Posterior cingulate gyrus (tissue), 11 donors: ENCODE results near the gene FGGY.

Experiments used
- DNase-seq, 10 donors: peaks; one replicate each; pipeline versions ENCODE4 v3.0.0 to v3.0.0-alpha.2; 2020 to 2021; ENCODE audit warnings: mixed read lengths in 3 of 10
- intact Hi-C: fragments of 100-400 bp; cut with DNase I; formaldehyde crosslinking; loops from one replicate; pipeline ENCODE4 v1.15.1; 2023

FGGY gene

DNA sequence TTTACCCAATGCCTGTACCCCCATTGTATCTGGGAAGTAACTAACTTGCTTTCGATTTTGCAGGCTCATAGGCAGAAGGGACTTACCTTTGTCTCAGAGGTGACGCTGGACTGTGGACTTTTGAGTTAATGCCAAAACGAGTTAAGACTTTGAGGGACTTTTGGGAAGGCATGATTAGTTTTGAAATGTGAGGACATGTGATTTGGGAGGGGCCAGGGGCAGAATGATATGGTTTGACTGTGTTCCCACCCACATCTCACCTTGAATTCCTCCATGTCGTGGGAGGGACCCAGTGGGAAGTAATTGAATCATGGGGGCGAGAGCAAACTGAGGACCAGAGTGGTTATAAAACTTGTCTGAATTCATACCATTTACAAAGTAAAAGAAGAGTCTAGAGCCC is 440.7 kb downstream of the FGGY start:
- intact Hi-C loops, result loop anchor here (10.0 kb wide), 1 partner anchor 73 kb away; no protein-coding TSS in a partner anchor
- DNase-seq, result no peak

DNA sequence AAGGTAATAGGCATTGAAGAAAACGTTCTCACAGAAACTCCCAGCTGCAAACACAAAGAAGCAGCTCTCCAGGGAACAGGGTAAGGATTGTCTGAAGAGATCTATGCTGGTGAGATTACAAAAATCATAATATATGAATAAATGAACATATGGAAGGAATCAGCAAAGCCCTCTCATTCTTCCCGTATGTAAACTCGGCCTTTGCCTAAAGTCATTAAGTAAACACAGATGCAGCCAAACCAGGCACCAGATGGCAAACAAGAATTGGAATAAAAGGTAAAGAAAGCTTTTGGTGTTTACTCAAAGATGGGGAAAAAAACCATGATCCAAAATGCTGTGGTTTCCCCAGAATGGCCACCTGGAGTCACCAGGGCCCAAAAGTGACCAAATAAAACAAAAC is 441.3 kb downstream of the FGGY start:
- intact Hi-C loops, result loop anchor here (10.0 kb wide), 1 partner anchor 73 kb away; no protein-coding TSS in a partner anchor
- no peak for DNase-seq

DNA sequence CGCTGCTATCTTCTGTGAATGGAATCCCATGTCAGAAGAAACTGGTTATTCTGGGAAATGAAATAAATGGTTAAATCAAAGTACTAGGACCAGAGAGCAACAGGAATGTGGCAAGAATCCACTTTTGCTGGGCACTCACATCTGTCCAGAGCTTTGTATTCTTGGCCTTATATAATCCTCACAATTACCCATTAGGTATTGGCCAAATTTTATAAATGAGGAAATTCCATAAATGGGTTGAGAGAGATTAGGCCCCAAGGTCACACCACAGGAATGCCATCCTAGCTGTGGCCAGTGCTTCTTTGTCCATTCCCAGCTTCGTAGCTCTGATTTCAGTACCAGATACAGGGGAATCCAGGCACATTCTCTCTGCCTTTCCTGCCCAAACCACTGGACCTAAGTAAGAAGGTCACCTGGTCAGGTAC is 441.7 kb downstream of the FGGY start:
- intact Hi-C loops, result loop anchor here (10.0 kb wide), 1 partner anchor 74 kb away; no protein-coding TSS in a partner anchor

DNA sequence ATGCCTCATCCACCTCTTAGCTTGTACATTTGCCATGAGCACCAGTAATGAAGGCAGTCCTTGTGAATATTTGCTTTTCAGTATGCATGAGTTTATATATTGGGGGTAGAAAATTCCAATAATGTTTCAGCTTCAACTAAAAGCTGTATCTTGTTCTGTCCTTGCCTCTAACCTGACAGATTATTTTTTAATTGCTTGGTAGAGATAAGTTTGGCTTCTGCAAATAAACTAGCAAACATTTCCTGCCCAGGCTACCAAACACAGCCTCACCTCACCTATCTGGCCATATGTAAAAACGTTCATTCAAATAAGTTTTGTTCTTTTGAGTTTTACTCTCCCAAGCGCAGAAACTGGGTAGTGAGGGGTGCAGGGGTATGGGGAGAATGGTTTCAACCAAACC is 442.2 kb downstream of the FGGY start:
- intact Hi-C loops, result loop anchor here (10.0 kb wide), 1 partner anchor 74 kb away; no protein-coding TSS in a partner anchor
- DNase-seq, result no peak

More for the DNA sequence above, 441.7 kb downstream of the FGGY start:
- no peak for DNase-seq

DNA sequence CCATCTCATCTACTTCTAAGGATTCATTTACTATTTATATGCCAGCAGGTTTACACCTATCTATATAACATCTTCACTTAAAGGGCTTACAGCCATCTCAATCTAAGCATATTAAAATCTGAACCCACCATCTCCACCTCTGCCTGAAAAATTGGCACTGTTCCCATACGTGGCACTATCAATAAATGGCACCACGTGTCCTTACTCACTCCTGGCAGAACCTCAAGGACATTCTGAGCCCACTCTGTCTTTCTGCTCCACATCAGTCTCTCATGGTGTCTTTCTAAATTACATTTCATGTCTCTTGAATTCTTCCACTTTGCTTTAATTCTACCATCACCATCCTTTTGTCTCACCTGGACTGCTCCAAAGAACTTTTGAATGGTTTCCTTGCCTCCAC is 445.6 kb downstream of the FGGY start:
- no peak for DNase-seq
- intact Hi-C loops, result no loop called here

DNA sequence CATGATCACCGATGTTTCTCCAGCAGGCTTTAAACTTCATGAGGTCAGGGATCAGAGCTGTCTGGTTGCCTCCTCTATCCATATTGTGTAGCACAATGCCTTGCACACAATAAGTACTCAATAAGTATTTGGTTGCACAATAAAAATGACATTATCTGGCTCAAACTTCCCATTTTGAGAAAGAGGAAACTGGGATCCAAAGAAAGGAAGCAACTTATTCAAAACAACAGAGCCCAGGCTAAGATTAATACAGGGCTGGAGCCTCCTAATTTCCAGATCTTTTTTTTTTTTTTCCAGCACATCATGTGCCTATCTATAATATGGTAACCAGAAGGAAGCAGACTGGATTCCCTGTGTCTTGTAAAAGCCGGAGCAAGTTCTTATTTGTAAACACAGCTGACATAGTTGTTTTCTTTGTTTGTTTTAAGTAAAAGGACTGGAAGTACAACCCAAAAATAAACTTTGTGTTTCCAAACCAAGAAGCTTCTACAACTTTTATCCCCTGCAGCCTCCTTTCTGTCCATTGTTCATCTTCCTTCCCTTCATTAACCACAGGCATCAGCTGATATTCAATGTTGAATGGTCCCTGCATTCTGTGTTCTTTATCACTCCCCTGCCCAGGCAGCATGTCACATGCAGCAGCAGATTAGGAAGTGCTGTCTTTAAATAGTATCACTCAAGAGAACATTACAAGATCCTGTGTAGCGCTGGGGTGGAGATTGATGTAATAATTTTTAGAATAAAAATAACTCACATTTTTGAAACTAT is 446.6 kb downstream of the FGGY start:
- intact Hi-C loops, result no loop called here
- DNase-seq, result no peak

DNA sequence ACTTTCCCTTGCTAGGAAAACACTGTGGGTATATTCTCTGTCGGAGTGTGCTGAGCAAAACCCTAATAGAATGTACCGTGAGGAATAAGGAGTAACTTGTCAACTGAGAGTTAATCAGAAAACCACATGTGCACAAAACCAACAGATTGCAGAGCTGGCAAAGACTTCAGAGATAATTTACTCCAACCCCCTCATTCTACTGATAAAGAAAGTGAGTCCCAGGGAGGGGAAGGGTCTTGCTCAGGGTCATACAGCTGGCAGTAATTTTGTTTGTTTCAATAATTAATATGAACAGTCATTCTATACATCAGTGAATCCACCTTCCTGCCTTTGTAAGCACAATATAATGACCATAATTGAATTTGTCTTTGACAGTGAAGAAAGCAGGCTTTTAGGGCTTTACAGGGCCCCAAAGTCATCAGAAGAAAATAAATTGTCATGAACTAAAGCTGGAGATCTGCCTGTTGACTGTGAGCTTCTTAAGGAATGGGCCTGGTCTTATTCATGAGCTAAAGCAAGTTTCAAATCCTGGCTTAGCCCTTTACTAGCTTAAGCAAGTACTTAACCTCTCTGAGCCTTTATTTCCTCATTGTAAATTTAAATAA is 450.6 kb downstream of the FGGY start:
- intact Hi-C loops, result no loop called here
- no peak for DNase-seq

DNA sequence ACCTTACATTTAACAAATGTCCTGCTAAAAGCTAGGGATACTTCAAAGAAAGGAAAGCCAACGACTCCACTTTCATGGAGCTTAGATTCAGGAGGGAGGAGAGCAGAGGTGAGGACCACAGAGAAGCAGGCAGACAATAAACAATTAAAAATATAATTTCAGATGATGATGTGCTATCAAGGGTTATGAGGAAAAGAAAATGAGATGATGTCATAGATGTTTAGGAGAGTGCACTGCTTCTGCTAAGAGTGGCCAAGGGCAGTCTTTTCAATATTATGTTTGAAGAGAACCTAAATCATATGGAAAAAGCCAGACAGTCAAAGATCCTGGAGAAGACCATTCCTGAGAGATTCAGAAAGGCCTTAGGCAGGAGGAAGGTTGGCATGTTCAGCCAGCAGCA is 451.2 kb downstream of the FGGY start:
- intact Hi-C loops, result no loop called here
- no peak for DNase-seq

DNA sequence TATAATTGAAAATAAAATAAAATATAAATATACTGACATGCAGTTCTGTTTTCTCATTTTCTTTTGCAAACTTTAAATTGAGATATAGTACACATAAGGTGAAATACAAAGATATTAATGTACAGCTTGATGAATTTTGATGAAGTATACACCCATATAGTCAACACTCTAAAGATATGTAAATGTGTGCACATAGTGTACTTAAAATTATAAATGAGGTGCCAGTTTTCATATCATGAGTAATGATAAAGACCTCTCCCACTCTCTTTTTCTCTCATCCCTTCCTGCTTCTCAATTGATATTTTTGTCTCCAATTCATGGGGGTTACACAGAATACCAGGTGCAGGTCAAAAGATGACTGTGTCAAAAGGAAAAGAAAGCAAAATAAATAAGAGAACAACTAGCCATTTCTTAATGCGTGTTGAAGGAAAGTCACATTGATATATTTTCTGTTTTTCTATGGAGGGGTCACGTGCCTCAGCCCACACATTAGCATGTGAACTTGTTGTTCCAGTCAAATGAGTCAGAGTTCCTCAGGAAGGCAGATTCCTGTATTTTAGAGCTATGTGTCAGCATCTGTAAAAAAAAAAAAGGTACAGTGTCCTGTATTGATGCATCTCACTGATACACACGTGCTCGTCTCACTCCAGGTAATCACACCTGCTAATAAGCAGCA is 453.6 kb downstream of the FGGY start:
- DNase-seq, result no peak
- intact Hi-C loops, result loop anchor here (10.0 kb wide), 2 partner anchors 46 to 1236 kb away; no protein-coding TSS in a partner anchor

DNA sequence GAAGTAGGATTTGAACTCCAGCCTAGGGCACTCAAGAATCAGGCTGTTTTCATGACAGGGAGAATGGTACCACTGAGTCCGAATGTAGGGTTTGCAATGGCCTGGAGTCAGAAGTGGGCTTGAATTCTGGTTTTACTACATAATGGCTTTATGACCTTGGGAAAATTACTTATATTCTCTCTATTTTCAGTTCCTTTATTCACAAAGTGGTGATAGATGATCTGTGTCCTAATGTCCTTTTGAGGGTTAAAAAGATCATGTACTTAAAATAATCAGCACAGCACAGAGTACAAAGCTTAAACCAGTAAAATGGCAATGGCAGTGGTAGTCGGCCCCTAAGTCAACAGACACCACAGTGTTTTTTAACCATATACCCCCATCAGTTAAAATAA is 454.1 kb downstream of the FGGY start:
- no peak for DNase-seq
- intact Hi-C loops, result loop anchor here (10.0 kb wide), 2 partner anchors 46 to 1236 kb away; no protein-coding TSS in a partner anchor

DNA sequence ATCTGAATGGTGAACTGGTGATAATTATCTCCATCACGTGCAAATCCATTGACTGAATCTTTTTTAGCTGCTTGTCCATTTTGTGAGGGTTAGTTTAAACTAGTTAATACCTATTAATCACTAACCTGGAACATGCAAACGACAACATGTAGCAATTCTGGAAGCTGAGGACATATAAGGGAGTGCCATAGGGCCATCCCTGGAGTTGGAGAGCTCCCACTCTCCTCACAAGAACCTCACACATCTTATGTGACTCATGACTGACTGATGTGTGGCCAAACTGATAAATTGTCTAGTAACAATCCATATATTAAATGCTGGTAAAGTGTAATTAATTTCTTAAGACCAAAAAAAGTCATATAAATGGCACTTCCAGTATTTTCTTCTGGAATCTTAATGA is 454.9 kb downstream of the FGGY start:
- intact Hi-C loops, result loop anchor here (10.0 kb wide), 2 partner anchors 47 to 1237 kb away; no protein-coding TSS in a partner anchor
- DNase-seq, result no peak

DNA sequence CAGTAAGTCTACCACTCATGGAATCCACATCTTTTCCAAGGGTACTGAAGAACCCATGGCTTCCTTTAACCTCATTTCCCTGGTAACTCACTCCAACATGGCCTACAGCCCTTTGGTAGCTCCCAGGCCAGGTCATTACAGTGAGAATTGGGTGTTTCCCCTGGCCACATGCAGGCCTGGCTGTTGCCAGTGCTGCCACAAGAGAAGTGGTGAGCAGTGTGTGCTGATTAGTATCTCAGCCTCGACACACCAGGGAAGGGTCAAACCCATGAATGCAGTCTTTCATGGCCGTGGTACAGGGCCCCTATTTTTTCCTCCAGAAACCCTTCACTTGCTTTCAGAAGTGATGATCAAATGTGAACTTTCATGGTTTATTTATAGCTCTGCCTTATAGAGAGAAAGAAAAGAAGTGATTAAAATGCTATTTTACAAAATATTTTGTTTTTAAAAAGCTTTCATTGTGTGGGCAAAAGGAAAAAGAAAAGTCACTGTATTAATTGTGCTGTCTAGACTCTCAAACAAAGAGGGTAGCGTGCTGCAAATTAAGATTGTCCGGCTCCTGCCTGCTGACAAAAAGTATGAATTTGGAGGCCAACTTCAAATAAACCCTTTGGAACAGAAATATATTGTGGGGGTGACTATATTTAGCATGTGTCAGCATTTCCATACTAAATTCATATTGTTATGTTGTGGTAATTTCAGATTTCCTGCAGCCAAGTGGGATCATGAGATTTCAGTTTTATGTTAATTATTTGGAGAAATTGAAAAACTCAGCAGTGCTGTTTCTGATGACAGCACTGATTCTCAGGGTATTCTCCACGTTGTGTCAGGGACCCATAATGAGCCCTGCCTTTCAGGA is 455.9 kb downstream of the FGGY start:
- intact Hi-C loops, result loop anchor here (10.0 kb wide), 2 partner anchors 48 to 1238 kb away; no protein-coding TSS in a partner anchor
- peak in 4 of 10 donors; percentile 12 to 80 (median 37) for DNase-seq

DNA sequence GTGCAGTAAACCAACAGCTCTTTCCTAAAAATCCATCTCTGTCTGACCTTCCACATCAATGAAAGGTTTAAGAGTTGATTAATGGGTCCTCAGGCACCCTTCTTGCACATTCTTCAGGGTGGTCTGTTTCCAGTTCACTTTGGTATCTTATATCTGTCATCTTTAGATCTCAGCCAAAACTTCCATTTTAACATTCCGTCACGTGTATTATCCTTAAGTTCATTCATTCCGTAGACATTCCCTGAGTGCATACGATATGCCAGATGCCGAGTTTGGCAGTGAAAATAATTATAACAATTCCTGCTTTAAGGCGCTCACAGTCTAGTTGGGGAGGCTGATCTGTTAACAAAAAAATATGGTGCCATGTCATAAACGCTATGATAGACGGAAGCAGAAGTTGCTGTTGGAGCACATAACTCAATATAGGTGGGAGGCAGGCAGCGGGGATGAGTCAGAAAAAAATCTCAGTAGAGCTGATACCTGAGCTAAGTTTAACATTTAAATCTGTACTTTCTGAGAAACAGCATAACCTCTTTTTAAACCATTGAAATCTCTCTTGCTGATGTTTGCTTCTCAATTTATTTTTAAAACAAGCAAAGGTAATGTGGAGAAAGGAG is 458.3 kb downstream of the FGGY start:
- peak in 1 of 10 donors; percentile 14 for DNase-seq
- intact Hi-C loops, result loop anchor here (5.0 to 10.0 kb wide), 3 partner anchors 50 to 1240 kb away; partner anchors contain the start of gene JUN

DNA sequence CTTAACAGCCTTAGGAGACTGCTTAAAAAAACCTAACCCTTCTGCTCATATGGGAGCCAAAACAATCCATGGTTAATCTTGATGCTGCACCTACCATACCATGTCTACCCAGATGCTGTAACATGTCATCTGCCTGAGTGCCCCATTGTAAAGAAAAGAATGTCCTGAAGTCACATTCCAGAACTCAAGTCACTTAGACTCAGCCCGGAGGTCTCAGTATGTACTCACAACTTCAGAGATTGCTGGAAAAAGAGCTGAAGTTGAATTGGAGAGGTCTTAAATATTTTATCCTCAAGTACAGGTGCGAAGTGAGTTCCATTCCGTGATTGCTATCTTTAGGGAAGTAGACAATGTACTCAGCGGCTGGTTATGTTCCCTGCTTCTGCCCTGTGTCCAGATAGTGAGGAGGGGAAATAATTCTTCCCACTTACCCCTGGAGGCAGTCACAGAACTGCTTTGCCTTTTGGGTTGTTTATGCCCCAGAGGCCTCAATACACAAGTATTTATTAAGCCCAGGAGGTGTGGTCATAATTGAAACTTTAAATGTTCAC is 460.4 kb downstream of the FGGY start:
- no peak for DNase-seq
- intact Hi-C loops, result loop anchor here (5.0 to 10.0 kb wide), 3 partner anchors 52 to 1242 kb away; partner anchors contain the start of gene JUN

DNA sequence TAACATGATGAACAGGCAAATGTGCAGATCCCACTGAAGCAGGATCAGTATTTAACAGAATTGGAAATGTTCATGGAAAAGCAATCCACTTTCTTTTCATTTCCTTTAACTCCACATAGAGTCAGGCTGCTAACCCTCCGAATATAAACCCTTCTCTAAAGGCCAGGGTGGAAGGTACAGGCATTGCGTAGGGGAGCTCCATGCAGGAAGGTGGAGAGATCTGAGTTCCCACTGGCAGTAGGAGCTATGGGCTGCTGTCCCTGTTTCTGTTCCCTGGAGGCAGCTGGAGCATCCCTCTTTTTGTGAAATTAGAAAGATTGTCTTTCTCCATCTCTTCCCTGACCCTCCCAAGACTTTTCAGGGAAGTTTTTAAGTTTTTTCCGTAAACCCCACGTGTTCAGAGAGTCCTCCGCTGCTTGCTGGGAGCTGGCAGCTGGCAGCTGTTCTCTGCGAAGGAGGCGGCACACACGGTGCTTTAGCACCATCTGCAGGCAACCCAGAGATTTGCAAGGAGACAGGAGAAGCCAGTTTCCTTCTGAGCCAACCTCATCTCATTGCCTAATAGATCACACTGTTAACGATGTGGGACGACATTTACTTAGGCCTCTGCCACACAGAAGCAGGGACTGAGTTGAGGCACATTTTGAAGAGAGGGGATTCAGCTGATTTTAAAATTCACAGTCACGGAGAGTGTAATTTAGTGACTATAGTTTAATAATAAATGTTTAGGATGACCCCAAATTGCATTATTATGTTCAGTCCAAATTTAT is 462.4 kb downstream of the FGGY start:
- DNase-seq, result peak; percentile 68 to 98 (median 83)
- intact Hi-C loops, result loop anchor here (1.0 to 10.0 kb wide), 4 partner anchors 55 to 1245 kb away; partner anchors contain the start of gene JUN

DNA sequence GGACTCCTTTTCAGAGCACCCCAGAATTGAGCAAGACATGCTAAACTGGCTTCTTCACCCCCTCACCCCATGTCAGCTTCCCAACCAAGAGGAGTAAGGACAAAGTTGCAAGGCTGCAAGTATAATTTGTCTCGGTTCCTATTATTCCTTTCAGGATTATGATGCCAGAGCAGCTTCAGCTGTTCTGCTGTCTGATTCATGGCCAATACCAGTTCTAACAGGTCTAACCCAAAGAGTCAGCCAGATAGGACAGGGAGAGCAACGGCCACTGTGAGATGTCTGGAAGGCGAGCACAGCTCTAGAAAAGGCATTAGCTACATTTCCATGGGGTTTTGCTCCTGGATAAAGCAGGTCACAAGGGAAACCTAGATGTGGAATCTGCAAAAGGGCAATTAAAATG is 464.5 kb downstream of the FGGY start:
- intact Hi-C loops, result no loop called here
- no peak for DNase-seq

DNA sequence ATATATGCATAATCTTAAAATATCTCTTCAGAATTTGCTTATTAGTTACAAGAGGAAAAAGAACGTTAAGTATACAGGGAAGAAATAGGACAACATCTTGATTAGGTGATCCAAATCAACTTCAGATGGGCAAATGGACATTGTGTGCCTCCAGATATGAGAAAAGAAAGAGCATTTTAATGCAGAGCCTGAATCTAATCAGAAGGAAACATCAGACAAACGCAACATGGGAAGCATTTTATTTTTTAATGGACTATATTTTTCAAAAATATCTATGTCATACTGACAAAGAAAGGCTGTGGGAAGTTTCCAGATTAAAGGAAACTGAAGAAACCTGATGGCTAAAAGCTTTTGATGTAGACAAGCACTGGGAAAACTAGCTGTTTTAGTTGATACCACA is 466.5 kb downstream of the FGGY start:
- intact Hi-C loops, result no loop called here
- no peak for DNase-seq

DNA sequence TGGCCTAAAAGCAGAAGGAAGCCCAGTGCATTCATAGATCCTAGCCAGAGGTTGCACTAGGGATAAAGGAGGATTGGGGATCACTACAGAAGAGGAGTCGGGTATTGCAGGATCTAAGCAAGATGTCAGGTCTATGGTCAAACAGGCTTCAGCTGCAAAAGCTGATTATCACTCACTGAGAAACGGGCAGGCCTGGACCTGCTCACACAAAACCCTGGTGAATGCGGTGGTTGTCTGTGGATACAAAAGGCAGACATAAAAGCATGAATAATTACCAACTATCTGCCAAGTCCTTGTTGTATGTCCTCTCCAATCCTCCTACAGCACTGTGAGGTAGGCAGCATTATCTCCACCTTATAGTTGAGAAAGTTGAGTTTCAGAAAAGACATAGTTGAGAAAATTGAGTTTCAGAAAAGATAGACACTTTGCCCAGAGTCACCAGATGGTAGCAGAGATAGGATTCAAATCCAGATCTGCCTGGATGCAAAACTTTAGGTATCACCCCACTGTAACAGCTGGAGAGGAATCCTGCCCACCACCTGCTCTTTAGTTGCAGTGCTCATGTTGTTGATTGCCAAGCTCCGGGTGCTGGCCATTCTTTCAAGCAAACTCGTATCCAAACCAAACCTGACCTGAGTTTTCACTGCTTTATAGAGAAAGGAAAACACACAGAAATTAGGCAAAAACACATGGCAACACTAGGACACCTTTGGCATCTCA is 468.3 kb downstream of the FGGY start:
- DNase-seq, result no peak

More for the DNA sequence above, 468.3 kb downstream of the FGGY start:
- intact Hi-C loops, result no loop called here
